Activated naive CD4-positive, alpha-beta T cell (primary cell): ENCODE results near the gene ARL6IP6.

ENCODE experiments used
- DNase-seq, 4 experiments: peaks; one replicate each; lab custom pipeline; 2025; lab: John Stamatoyannopoulos, UW

ARL6IP6 gene

DNA sequence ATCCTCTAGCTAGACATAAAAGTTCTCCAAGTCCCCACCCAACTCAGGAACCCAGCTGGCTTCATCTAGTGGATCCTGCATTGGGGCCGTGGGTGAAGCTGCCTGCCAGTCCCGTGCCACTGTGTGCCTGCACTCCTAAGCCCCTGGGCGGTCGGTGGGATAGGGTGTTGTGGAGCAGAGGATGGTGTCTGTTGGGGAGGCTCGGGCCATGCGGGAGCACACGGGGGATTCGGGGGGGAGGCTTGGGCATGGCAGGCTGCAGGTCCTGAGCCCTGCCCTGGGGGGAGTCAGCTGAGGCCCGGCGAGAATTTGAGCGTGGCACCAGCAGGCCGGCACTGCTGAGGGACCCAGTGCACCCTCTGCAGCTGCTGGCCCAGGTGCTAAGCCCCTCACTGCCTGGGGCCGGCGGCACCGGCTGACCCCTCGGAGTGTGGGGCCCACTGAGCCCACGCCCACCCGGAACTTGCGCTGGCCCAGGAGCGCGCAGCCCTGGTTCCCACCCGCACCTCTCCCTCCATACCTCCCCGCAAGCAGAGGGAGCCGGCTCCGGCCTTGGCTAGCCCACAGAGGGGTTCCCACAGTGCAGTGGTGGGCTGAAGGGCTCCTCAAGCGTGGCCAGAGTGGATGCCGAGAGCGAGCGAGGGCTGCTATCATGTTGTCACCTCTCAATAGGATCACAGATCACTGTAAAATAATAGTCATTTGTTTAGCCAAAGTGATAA, 86.4 kb downstream of the ARL6IP6 start:
- no peak for DNase-seq

GRCh38 chr2:152811916-152812315, 93.5 kb downstream of the ARL6IP6 start:
- no peak for DNase-seq
